CD1c-positive myeloid dendritic cell (primary cell): ENCODE data around the gene SLC2A13.
"Not testable (repeated sequence)": the region's sequence is repeated elsewhere in the genome, so short reads cannot be mapped to it uniquely, and the experiment has no call there.

Source experiments
- DNase-seq: peaks from one replicate; pipeline ENCODE4 v3.0.0-alpha.2; 2016; ENCODE audit errors: extremely low spot score

SLC2A13 gene

GRCh38 chr12:39868328-39868725 lies 237.6 kb downstream of the SLC2A13 start:
- DNase-seq, result no peak

- DNase-seq, result no peak
Observed at GRCh38 chr12:39867631-39868327, 238.1 kb downstream of the SLC2A13 start.

GRCh38 chr12:39866135-39866534 lies 239.7 kb downstream of the SLC2A13 start:
- no peak for DNase-seq

- no peak for DNase-seq
Observed at GRCh38 chr12:39860695-39861094, 245.2 kb downstream of the SLC2A13 start.

- no peak for DNase-seq
Observed at GRCh38 chr12:39853003-39853402, 252.9 kb downstream of the SLC2A13 start.

- no peak for DNase-seq
Observed at GRCh38 chr12:39852346-39852745, 253.5 kb downstream of the SLC2A13 start.

- DNase-seq, result not testable (repeated sequence)
Observed at GRCh38 chr12:39848218-39848617, 257.7 kb downstream of the SLC2A13 start.

GRCh38 chr12:39846971-39847650 lies 258.8 kb downstream of the SLC2A13 start:
- DNase-seq, result no peak

- DNase-seq, result peak; percentile 9
Observed at GRCh38 chr12:39846304-39846703, 259.6 kb downstream of the SLC2A13 start.

- no peak for DNase-seq
Observed at GRCh38 chr12:39840422-39840821, 265.5 kb downstream of the SLC2A13 start.

GRCh38 chr12:39839072-39839471 lies 266.8 kb downstream of the SLC2A13 start:
- DNase-seq, result no peak

GRCh38 chr12:39835517-39836489 lies 270.1 kb downstream of the SLC2A13 start:
- DNase-seq, result no peak

- DNase-seq, result no peak
Observed at GRCh38 chr12:39831587-39832315, 274.1 kb downstream of the SLC2A13 start.

- DNase-seq, result no peak
Observed at GRCh38 chr12:39830852-39831520, 274.9 kb downstream of the SLC2A13 start.

- DNase-seq, result no peak
Observed at GRCh38 chr12:39830171-39830570, 275.7 kb downstream of the SLC2A13 start.

- no peak for DNase-seq
Observed at GRCh38 chr12:39824505-39825212, 281.2 kb downstream of the SLC2A13 start.

- DNase-seq, result no peak
Observed at GRCh38 chr12:39816671-39817185, 289.2 kb downstream of the SLC2A13 start.

GRCh38 chr12:39815746-39816145 lies 290.1 kb downstream of the SLC2A13 start:
- DNase-seq, result no peak

GRCh38 chr12:39814626-39815025 lies 291.3 kb downstream of the SLC2A13 start:
- no peak for DNase-seq

- DNase-seq, result no peak
Observed at GRCh38 chr12:39813776-39814175, 292.1 kb downstream of the SLC2A13 start.
